UCSD-AML1 (cell line): ENCODE data around the gene TBCB.
"Not testable (repeated sequence)": the region's sequence is repeated elsewhere in the genome, so short reads cannot be mapped to it uniquely, and the experiment has no call there.

Experiments used
- DNase-seq: peaks from one replicate; lab custom pipeline; 2025; ENCODE audit not compliant: unreplicated experiment; lab: John Stamatoyannopoulos, UW

TBCB gene

GRCh38 chr19:36134867-36135266, 19.6 kb downstream of the TBCB start:
- DNase-seq, result not testable (repeated sequence)

- no peak for DNase-seq
These were observed 21.9 kb downstream of the TBCB start for GRCh38 chr19:36136964-36137686.

- DNase-seq, result no peak
These were observed 23.8 kb downstream of the TBCB start for GRCh38 chr19:36139120-36139472.

DNA sequence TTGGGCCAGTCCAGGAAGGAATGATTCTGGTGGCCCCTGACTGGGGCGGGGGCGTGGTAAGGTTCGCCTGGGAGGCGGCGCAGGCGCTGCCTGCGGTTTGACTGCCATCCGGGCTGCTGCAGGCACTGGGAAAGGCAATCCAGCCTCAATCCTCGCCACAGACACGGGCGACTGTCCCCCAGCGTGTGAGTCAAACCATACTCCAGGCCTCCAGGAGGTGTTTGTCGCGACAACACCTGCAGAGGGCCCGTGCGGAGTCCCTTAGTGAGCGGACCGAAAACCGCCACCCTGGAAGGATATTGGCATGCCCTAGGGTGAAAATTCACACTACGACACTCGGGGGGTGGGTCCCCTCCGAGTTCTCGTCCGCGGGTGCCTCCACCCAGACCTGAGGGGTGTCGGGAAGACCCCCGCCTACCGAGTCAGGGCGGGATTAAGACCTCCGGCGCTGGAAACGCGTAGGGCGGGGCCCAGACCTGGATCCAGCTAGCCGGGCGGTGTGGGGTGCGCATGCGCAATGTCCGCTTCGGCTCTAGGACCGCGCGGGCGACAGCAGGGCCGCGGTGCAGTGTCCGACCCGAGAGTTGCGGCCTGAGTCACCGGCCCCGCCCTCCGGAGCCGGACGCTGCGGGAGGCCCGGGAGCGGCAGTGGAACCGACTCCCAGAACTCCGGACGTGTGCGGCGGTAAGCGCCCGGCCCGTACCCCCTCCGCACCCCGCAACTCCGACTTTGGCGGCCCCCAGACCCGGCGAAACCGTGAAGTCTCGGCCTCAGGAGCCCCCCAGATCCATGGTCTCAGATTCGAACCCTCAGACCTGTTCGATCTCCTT, 24.4 kb downstream of the TBCB start, which contains the start of gene CAPNS1:
TSS of gene CAPNS1 (plus strand) at position 594 of the 831 bp plus-strand sequence. CDS start 946 bp downstream, outside the sequence.
- peak; percentile 99 for DNase-seq

- peak; percentile 60 for DNase-seq
These were observed 25.2 kb downstream of the TBCB start for GRCh38 chr19:36140304-36141038.

GRCh38 chr19:36141039-36141927, 26.0 kb downstream of the TBCB start:
- peak; percentile 86 for DNase-seq

DNA sequence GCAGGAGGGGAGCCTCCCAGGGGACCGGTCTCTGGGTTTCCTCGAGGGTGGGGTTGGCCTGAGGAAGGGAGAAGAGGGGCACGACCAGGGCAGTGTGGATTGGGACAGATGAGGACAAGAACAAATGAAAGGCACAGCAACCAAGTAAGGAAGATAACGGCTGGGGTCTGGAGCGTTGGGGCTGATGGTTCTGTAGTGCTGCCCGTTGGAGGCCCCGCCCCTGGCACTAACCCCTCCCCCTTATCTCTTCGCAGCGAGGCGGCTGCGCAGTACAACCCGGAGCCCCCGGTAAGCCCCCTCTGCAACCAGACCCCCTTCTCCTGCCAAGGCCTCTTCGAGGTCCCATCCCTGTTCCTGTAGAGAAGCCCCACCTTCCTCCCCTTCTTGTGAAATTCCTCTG, 26.8 kb downstream of the TBCB start:
- no peak for DNase-seq

GRCh38 chr19:36142496-36142895, 27.2 kb downstream of the TBCB start:
- no peak for DNase-seq

DNA sequence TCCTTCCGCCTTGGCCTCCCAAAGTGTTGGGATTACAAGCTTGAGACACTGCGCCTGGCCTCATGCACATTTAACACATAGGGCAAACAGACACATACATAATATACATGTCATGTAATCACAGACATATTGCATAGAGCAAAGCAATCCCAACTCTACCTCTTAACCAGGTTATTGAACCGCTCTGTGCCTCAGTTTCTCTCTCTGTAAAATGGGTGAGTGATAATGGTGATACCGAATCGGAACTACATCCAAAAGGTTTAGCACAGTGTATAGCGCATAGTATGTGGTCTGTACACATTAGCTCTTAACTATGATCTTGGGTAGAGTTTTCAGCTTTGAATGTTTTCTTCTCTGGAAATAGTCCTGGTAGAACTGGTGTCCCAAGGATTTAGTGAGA, 29.4 kb downstream of the TBCB start:
- no peak for DNase-seq

DNA sequence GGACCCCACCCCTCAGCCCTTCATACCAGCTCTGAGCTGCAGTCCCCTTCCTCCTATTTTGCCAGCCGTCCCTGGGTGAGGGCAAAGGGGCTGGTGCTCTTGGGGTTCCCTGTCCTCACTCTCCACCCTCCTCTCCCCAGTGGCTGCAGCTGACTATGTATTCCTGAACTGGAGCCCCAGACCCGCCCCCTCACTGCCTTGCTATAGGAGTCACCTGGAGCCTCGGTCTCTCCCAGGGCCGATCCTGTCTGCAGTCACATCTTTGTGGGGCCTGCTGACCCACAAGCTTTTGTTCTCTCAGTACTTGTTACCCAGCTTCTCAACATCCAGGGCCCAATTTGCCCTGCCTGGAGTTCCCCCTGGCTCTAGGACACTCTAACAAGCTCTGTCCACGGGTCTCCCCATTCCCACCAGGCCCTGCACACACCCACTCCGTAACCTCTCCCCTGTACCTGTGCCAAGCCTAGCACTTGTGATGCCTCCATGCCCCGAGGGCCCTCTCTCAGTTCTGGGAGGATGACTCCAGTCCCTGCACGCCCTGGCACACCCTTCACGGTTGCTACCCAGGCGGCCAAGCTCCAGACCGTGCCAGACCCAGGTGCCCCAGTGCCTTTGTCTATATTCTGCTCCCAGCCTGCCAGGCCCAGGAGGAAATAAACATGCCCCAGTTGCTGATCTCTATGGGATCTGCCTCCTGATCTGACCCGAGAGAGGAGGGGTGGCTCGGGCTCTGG, 34.6 kb downstream of the TBCB start:
- DNase-seq, result no peak

DNA sequence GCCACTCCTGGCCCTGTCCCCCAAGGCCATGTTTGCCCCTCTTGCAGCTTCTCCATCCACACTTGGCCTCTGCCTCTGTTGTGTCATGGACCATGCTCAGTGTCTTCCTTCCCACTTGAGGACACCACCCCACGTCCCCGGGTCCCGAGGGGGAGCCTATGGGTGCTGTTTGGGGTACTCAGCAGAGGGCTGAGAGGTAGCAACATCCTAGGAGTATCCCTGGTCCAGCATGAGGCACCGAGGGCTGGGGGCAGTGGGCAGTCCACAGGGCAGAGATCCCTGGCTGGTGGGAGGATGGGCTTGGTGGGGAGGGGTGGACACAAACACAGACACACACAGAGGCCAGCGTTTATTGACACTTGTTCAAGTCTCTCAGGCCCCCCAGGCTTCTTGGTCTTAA, 35.3 kb downstream of the TBCB start:
- no peak for DNase-seq

DNA sequence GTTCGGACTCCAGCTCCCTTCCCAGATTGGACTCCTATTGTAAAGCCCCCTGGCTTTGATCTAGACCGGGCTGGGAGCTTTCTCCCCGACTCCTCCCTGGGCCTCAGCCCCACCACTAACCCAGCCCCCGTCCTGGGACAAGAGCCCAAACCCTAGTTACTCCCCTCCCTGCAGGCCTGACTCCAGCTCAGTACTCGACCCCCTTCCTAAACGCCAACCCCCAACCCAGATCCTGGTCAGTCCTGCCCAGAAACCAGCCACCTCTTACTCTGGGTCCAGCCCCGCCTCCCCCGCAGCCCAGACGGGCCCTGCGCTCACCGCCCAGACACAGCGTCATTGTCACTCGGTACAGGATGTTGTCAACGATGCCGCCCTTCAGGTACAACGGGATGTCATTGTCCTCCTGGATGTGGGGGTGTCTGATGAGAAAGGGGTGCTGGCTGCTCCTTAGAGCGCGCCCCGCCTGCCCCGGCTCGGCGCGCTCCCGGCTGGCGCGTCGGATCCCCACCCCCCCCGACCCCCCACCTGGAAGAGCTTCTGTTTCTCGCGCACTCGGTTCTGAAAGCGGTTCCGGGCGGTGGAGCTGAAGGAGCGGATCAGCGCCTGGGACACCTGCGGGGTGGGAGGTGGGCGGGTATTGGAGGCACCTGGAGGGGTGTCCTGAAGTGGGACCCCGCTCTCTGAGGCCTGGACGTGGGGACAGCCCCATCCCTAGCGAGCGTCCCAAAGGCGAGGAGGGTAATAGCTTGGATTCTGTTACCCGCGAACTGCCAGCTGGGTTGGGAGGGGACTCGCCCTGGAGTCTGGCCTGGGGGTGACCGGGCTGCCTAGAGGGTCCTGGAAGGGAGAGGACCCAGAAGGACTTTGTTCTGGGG, 36.1 kb downstream of the TBCB start:
- no peak for DNase-seq

DNA sequence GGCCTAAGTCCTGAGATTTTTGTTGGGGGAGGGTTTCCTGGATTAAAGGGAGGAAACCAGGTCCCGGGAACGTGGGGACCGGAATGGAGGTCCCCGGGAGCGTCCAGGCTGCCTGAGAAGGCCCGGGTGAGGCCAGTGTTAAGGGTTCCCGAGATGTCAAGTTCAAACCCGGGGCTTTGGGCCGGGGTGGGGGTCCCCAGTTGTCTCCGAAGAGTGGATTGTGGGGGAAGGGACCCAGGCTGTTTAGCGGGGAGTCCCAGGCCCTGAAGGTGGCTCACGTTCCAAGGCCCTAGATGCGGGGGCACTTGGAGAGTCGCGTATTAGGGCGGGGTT, 36.7 kb downstream of the TBCB start:
- no peak for DNase-seq

DNA sequence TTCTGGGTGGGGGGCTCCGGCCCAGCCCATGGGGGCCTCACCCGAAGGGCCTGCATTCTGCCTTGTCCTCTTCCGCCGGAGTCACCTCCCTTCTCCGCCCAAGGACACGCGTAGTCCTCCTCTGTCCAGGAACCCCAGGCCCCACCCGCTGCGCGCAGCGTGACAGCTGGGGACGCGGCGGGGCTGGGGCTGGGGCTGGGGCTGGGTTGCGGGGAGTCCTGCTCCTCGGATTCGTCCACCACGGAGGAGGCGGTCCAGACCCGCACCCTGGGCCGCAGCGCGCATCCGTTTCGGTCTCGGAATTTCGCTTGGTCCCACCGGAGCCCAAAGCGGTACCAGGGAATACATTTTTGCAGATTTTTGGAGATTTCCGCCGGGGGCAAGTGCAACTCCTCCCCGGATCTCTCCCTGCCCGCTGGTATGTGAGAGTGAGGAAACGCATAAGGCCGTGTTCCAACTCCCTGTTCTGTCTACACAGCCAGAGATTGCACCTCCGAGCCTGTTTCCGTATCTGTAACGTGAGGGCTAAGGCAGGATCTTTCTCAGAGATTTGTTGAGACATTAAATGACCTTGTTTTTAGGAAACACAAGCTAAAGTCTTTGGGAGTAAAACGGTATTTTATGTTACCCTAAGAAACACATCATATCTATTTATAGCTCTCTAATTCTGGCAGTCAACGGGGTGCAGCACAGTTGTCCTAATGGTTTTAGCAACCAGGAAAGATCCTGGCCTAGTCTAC, 37.3 kb downstream of the TBCB start, which contains the start of gene COX7A1:
TSS of gene COX7A1 (minus strand) at position 96 of the 740 bp plus-strand sequence. CDS start at position 56, 40 bp downstream.
- DNase-seq, result no peak

- no peak for DNase-seq
These were observed 37.9 kb downstream of the TBCB start for GRCh38 chr19:36153126-36153525.

- DNase-seq, result no peak
These were observed 45.7 kb downstream of the TBCB start for GRCh38 chr19:36160821-36161596.

GRCh38 chr19:36163813-36164212, 48.5 kb downstream of the TBCB start:
- DNase-seq, result no peak
